Measurements from ENCODE around the gene CAPNS2.

CAPNS2 gene

GRCh38 chr16:55561319-55561848 is 5.1 kb upstream of the CAPNS2 start:
- in situ Hi-C loops (cut with MboI; ENCODE audit: low pct_unique_long_range_greater_than_20kb, low sequenced_read_pairs, unreplicated experiment): no loop called here
- TF ChIP-seq CTCF (IDR thresholded peaks at IDR 0.05; ENCODE audit: extremely low read depth, insufficient read depth, missing control alignments): no peak
- no peak for DNase-seq (ENCODE audit: low spot score)

GRCh38 chr16:55562936-55563335 is 3.5 kb upstream of the CAPNS2 start:
- no peak for TF ChIP-seq CTCF (IDR thresholded peaks at IDR 0.05; ENCODE audit: extremely low read depth, insufficient read depth, missing control alignments)
- no peak for DNase-seq (ENCODE audit: low spot score)
- in situ Hi-C loops (cut with MboI; ENCODE audit: low pct_unique_long_range_greater_than_20kb, low sequenced_read_pairs, unreplicated experiment): no loop called here

GRCh38 chr16:55563797-55564196 is 2.7 kb upstream of the CAPNS2 start:
- no peak for TF ChIP-seq CTCF (IDR thresholded peaks at IDR 0.05; ENCODE audit: extremely low read depth, insufficient read depth, missing control alignments)
- in situ Hi-C loops (cut with MboI; ENCODE audit: low pct_unique_long_range_greater_than_20kb, low sequenced_read_pairs, unreplicated experiment): no loop called here
- no peak for DNase-seq (ENCODE audit: low spot score)

GRCh38 chr16:55565086-55565485 is 1.4 kb upstream of the CAPNS2 start:
- no peak for DNase-seq (ENCODE audit: low spot score)
- in situ Hi-C loops (cut with MboI; ENCODE audit: low pct_unique_long_range_greater_than_20kb, low sequenced_read_pairs, unreplicated experiment): no loop called here
- TF ChIP-seq CTCF (IDR thresholded peaks at IDR 0.05; ENCODE audit: extremely low read depth, insufficient read depth, missing control alignments): no peak

GRCh38 chr16:55567382-55567781 is 898 bp downstream of the CAPNS2 start:
- TF ChIP-seq CTCF (IDR thresholded peaks at IDR 0.05; ENCODE audit: extremely low read depth, insufficient read depth, missing control alignments): no peak
- in situ Hi-C loops (cut with MboI; ENCODE audit: low pct_unique_long_range_greater_than_20kb, low sequenced_read_pairs, unreplicated experiment): no loop called here
- no peak for DNase-seq (ENCODE audit: low spot score)

- in situ Hi-C loops (cut with MboI; ENCODE audit: low pct_unique_long_range_greater_than_20kb, low sequenced_read_pairs, unreplicated experiment): no loop called here
- TF ChIP-seq CTCF (IDR thresholded peaks at IDR 0.05; ENCODE audit: extremely low read depth, insufficient read depth, missing control alignments): no peak
- no peak for DNase-seq (ENCODE audit: low spot score)
Measured at GRCh38 chr16:55568207-55568606, 1.7 kb downstream of the CAPNS2 start.

- DNase-seq (ENCODE audit: low spot score): no peak
Measured at GRCh38 chr16:55569025-55569424, 2.5 kb downstream of the CAPNS2 start.

More at GRCh38 chr16:55569025-55569424, 2.5 kb downstream of the CAPNS2 start:
- TF ChIP-seq CTCF (IDR thresholded peaks at IDR 0.05; ENCODE audit: extremely low read depth, insufficient read depth, missing control alignments): no peak
- in situ Hi-C loops (cut with MboI; ENCODE audit: low pct_unique_long_range_greater_than_20kb, low sequenced_read_pairs, unreplicated experiment): no loop called here

All from GM13977 (cell line).